Sigmoid colon (tissue), 7 donors: ENCODE measurements around the gene UBE2A. TPM values are rescaled to one million over a fixed set of nuclear protein-coding genes. Genes with fewer than 3 reads are reported as not detected.

Experiments
- DNase-seq: peaks from one replicate; pipeline ENCODE4 v3.0.0-alpha.2; 2019
- H3K27ac ChIP-seq, 4 donors: fragments of 200-600 bp; sonication (generic); one replicate each; pipeline ENCODE4 v1.5.1; 2016 to 2019; ENCODE audit warnings: mild to moderate bottlenecking in 1 of 4
- H3K27me3 ChIP-seq, 3 donors: fragments of 200-600 bp; sonication (generic); one replicate each; pipeline ENCODE4 v1.5.1; 2019; ENCODE audit warnings: mild to moderate bottlenecking in 1 of 3
- H3K36me3 ChIP-seq, 4 donors: fragments of 200-600 bp; sonication (generic); one replicate each; pipeline ENCODE4 v1.5.1; 2016 to 2019
- H3K4me1 ChIP-seq, 4 donors: fragments of 200-600 bp; sonication (generic); one replicate each; pipeline ENCODE4 v1.5.1; 2017 to 2019
- H3K4me3 ChIP-seq, 4 donors: fragments of 200-600 bp; sonication (generic); one replicate each; pipeline ENCODE4 v1.5.1; 2017 to 2019; ENCODE audit warnings: mild to moderate bottlenecking in 2 of 4, moderate library complexity in 1 of 4
- H3K9me3 ChIP-seq, 4 donors: fragments of 200-600 bp in 3 of 4; sonication (generic) in 3 of 4; one replicate each; pipeline versions ENCODE4 v1.5.1 to v1.6.1; 2013 to 2019
- POLR2A ChIP-seq, 2 donors: fragments of 450-650 bp; IDR thresholded peaks; one replicate each; pipeline ENCODE4 v1.6.1; 2016; ENCODE audit warnings: antibody characterized with exemption in 2 of 2, mild to moderate bottlenecking in 2 of 2, moderate library complexity in 2 of 2
- POLR2AphosphoS5 ChIP-seq, 4 donors: sonication (generic); formaldehyde crosslinking; IDR thresholded peaks; one replicate each; pipeline ENCODE4 v1.6.1; 2017; ENCODE audit warnings: antibody characterized with exemption in 4 of 4
- WGBS, 2 donors: extraction: QIAGEN DNeasy Blood & Tissue Kit; methylation state at CpG; one replicate each; pipeline ENCODE4 v1.1.7; 2013; 5-methylcytosine and 5-hydroxymethylcytosine counted together
- intact Hi-C: fragments of 100-400 bp; cut with DNase I; formaldehyde crosslinking; loops from one replicate; pipeline ENCODE4 v1.15.1; 2023
- polyA plus RNA-seq, 3 donors: library from polyadenylated mRNA; stranded (reverse); fragments of 200-250 nt; gene quantifications; one replicate each; pipeline ENCODE4 v1.2.3, GENCODE V29; 2013
- total RNA-seq, 4 donors: library from RNA; depleted of rRNA; stranded (reverse); fragments of >200 nt; gene quantifications; one replicate each; pipeline ENCODE4 v1.1.0, GENCODE V29; 2016
- TF ChIP-seq, protein P1 (sequence below), 4 experiments: fragments of 450-650 bp in 3 of 4; fragments of 200-600 bp in 1 of 4; IDR thresholded peaks; one replicate each; pipeline ENCODE4 v1.5.1; 2016 to 2019; ENCODE audit warnings: antibody characterized with exemption in 4 of 4, mild to moderate bottlenecking in 3 of 4, moderate library complexity in 2 of 4
- donor health status: healthy with polysubstance abuse.
- donor health status: Bipolar disorder and iron deficiency.
- donor health status: healthy.

UBE2A gene
- total and polyA plus RNA-seq, 7 donors, result 26.7 to 228 (median 51.7) TPM

DNA sequence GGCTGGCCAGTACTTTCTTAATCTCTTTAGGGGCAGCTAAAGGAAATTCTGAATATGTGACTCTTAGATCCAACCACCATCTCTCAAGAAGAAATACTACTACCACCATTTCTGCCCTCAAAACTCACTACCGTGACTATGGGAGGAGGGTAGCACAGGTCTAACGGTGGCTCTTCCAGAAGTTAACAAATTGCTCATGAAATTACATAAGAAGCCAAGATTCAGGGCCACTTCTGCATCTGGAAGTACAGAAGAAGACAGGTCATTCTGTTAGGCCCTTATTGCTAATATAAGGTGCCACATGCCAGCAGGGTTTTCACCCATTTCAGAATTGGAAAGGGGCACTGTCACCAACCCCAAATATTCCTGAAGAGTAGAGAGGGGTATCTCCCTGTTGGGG lies 51.5 kb downstream of the UBE2A start:
- no peaks in the 10 kb centered on the region for H3K27me3 ChIP-seq
- H3K4me1 ChIP-seq, result peaks cover 0 to 7% (median 0%) of the 10 kb centered on the region in 4 donors
- H3K9me3 ChIP-seq, result no peaks in the 10 kb centered on the region
- 88% methylated on average over 2 of the region's 2 CpGs for WGBS, 2 donors
- H3K27ac ChIP-seq, result no peak overlapping the region
- TF ChIP-seq, protein P1, sequence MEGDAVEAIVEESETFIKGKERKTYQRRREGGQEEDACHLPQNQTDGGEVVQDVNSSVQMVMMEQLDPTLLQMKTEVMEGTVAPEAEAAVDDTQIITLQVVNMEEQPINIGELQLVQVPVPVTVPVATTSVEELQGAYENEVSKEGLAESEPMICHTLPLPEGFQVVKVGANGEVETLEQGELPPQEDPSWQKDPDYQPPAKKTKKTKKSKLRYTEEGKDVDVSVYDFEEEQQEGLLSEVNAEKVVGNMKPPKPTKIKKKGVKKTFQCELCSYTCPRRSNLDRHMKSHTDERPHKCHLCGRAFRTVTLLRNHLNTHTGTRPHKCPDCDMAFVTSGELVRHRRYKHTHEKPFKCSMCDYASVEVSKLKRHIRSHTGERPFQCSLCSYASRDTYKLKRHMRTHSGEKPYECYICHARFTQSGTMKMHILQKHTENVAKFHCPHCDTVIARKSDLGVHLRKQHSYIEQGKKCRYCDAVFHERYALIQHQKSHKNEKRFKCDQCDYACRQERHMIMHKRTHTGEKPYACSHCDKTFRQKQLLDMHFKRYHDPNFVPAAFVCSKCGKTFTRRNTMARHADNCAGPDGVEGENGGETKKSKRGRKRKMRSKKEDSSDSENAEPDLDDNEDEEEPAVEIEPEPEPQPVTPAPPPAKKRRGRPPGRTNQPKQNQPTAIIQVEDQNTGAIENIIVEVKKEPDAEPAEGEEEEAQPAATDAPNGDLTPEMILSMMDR (IDR thresholded peaks at IDR 0.05), result no peak
- TF ChIP-seq POLR2A (IDR thresholded peaks at IDR 0.05) (no peak), POLR2AphosphoS5 (IDR thresholded peaks at IDR 0.05) (no peak)
- intact Hi-C loops, result no loop called here
- no peak for DNase-seq
- no peak overlapping the region for H3K4me3 ChIP-seq
- H3K36me3 ChIP-seq, result peaks cover 0 to 28% (median 0%) of the 10 kb centered on the region in 4 donors

Other genes with a start within 250 kb of the UBE2A start
- 10 to 100 TPM in 2 of 4 donors, 1 to 10 TPM in 2; 5.3 to 16.1 (median 9.7) TPM for gene SLC25A43, start 175.2 kb upstream of the UBE2A start, total RNA-seq
- 10 to 100 TPM; 16.2 to 39.5 (median 24.6) TPM for gene SLC25A43, start 175.2 kb upstream of the UBE2A start, polyA plus RNA-seq
- 100 to 1,000 TPM; 269 to 356 (median 336) TPM for gene SLC25A5, start 106.1 kb upstream of the UBE2A start, total RNA-seq
- 1,000 to 10,000 TPM in 2 of 3 donors, 100 to 1,000 TPM in 1; 934 to 2,420 (median 1,374) TPM for gene SLC25A5, start 106.1 kb upstream of the UBE2A start, polyA plus RNA-seq
- 10 to 100 TPM; 19.7 to 25.0 (median 21.9) TPM for gene STEEP1, start 9.2 kb upstream of the UBE2A start, total RNA-seq
- gene STEEP1, start 9.2 kb upstream of the UBE2A start, polyA plus RNA-seq, result 10 to 100 TPM; 16.8 to 30.3 (median 20.3) TPM
- gene NKRF, start 31.9 kb downstream of the UBE2A start, total RNA-seq, result 1 to 10 TPM; 4.8 to 6.1 (median 5.0) TPM
- gene NKRF, start 31.9 kb downstream of the UBE2A start, polyA plus RNA-seq, result 1 to 10 TPM; 2.4 to 5.3 (median 2.5) TPM
- 100 to 1,000 TPM in 1 of 4 donors, 10 to 100 TPM in 3; 48.2 to 103 (median 69.4) TPM for gene SEPTIN6, start 118.6 kb downstream of the UBE2A start, total RNA-seq
- 10 to 100 TPM in 1 of 3 donors, 1 to 10 TPM in 2; 5.3 to 32.5 (median 6.0) TPM for gene SEPTIN6, start 118.6 kb downstream of the UBE2A start, polyA plus RNA-seq
- gene SOWAHD, start 184.0 kb downstream of the UBE2A start, total RNA-seq, result under 1 TPM in 1 of 4 donors, not detected in 3; 0.54 TPM
- 1 to 10 TPM; 3.0 to 5.3 (median 3.6) TPM for gene SOWAHD, start 184.0 kb downstream of the UBE2A start, polyA plus RNA-seq
- gene RPL39, start 217.1 kb downstream of the UBE2A start, total RNA-seq, result 1,000 to 10,000 TPM; 1,495 to 7,662 (median 5,013) TPM
- over 10,000 TPM in 1 of 3 donors, 1,000 to 10,000 TPM in 2; 6,879 to 11,369 (median 6,972) TPM for gene RPL39, start 217.1 kb downstream of the UBE2A start, polyA plus RNA-seq